ENCODE measurements around the gene KCNK13.

The KCNK13 gene

DNA sequence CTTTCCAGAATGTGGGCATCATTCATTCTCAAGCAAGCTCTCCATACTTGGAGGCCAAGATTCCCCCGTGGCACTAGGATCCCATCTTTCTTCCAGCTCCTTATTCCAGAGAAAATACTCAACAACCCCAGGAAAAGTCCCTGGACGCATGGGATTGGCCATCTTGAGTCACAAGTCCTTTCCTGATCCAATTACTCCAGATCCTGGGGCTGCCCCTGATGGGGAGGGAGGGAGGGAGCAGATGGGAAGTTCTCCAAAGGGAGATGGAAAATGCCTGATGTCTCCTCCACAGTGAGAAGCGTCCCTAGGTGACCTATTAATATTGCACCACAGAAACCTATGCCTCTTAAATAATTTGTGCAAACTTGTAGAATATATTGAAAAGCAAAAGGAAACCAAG lies 12.4 kb upstream of the KCNK13 start:
- Histone ChIP-seq H3K27ac (replicated peaks) (no peak overlapping the region), H3K27me3 (ENCODE audit: insufficient read depth, poor library complexity, severe bottlenecking) (no peaks in the 10 kb centered on the region), H3K4me3 (replicated peaks; ENCODE audit: insufficient read depth, low read length) (no peak overlapping the region)
- TF ChIP-seq, protein P1, sequence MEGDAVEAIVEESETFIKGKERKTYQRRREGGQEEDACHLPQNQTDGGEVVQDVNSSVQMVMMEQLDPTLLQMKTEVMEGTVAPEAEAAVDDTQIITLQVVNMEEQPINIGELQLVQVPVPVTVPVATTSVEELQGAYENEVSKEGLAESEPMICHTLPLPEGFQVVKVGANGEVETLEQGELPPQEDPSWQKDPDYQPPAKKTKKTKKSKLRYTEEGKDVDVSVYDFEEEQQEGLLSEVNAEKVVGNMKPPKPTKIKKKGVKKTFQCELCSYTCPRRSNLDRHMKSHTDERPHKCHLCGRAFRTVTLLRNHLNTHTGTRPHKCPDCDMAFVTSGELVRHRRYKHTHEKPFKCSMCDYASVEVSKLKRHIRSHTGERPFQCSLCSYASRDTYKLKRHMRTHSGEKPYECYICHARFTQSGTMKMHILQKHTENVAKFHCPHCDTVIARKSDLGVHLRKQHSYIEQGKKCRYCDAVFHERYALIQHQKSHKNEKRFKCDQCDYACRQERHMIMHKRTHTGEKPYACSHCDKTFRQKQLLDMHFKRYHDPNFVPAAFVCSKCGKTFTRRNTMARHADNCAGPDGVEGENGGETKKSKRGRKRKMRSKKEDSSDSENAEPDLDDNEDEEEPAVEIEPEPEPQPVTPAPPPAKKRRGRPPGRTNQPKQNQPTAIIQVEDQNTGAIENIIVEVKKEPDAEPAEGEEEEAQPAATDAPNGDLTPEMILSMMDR (IDR thresholded peaks at IDR 0.05; ENCODE audit: insufficient read depth, low read length), result no peak
- TF ChIP-seq SPI1 (IDR thresholded peaks at IDR 0.05; ENCODE audit: borderline replicate concordance, low read depth), result no peak
- TF ChIP-seq GABPA (IDR thresholded peaks at IDR 0.05; ENCODE audit: low read depth), result no peak
- TF ChIP-seq, protein P2, sequence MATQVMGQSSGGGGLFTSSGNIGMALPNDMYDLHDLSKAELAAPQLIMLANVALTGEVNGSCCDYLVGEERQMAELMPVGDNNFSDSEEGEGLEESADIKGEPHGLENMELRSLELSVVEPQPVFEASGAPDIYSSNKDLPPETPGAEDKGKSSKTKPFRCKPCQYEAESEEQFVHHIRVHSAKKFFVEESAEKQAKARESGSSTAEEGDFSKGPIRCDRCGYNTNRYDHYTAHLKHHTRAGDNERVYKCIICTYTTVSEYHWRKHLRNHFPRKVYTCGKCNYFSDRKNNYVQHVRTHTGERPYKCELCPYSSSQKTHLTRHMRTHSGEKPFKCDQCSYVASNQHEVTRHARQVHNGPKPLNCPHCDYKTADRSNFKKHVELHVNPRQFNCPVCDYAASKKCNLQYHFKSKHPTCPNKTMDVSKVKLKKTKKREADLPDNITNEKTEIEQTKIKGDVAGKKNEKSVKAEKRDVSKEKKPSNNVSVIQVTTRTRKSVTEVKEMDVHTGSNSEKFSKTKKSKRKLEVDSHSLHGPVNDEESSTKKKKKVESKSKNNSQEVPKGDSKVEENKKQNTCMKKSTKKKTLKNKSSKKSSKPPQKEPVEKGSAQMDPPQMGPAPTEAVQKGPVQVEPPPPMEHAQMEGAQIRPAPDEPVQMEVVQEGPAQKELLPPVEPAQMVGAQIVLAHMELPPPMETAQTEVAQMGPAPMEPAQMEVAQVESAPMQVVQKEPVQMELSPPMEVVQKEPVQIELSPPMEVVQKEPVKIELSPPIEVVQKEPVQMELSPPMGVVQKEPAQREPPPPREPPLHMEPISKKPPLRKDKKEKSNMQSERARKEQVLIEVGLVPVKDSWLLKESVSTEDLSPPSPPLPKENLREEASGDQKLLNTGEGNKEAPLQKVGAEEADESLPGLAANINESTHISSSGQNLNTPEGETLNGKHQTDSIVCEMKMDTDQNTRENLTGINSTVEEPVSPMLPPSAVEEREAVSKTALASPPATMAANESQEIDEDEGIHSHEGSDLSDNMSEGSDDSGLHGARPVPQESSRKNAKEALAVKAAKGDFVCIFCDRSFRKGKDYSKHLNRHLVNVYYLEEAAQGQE (IDR thresholded peaks at IDR 0.05; ENCODE audit: insufficient replicate concordance, low read depth), result no peak
- TF ChIP-seq POLR2AphosphoS5 (IDR thresholded peaks at IDR 0.05; ENCODE audit: low read depth), result no peak
- DNase-seq (ENCODE audit: low read depth in 1 of 2, low spot score in 1 of 2), result no peak

DNA sequence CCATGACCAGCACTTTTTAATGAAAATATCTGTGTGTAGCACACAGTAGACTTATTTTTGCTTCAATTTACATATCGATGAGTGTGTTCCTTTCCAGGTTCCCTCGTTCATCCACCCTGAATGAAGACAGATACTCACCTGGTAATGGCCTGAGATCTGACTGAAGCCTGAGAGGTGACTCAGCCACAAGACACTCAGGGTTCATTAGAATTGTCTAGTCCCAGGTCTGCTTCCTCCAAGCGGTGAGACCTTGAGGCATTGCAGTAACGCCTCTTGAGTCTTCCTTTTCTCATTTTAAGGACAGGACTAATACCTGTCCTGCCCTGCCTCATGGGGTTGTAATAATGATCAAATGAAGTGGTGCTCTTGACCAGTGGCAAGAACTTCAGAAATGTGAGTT lies 11.5 kb upstream of the KCNK13 start:
- Histone ChIP-seq H3K27ac (replicated peaks) (no peak overlapping the region), H3K27me3 (ENCODE audit: insufficient read depth, poor library complexity, severe bottlenecking) (no peaks in the 10 kb centered on the region), H3K4me3 (replicated peaks; ENCODE audit: insufficient read depth, low read length) (no peak overlapping the region)
- TF ChIP-seq SPI1 (IDR thresholded peaks at IDR 0.05; ENCODE audit: borderline replicate concordance, low read depth) (no peak), POLR2AphosphoS5 (IDR thresholded peaks at IDR 0.05; ENCODE audit: low read depth) (no peak), GABPA (IDR thresholded peaks at IDR 0.05; ENCODE audit: low read depth) (no peak)
- TF ChIP-seq, protein P1 (IDR thresholded peaks at IDR 0.05; ENCODE audit: insufficient read depth, low read length), result no peak
- TF ChIP-seq, protein P2 (IDR thresholded peaks at IDR 0.05; ENCODE audit: insufficient replicate concordance, low read depth), result no peak
- no peak for DNase-seq (ENCODE audit: low read depth in 1 of 2, low spot score in 1 of 2)

DNA sequence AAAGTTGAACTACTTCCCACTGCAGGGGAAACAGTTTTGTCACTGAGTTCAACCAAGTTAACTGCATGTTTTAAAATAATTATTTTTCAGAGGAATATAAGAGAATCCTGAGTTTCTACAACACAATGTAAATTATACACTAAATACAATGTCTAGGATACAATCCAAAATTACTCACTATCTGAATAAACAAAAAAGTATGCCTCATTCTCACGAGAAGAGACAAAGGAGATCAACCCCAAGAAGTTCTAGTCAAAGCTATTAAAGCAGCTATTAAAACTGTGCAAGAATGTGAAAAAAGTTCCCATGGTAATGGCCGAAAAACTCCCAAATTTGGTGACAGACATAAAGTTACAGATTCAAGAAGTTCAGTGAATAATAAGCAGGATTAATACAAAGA lies 8.8 kb upstream of the KCNK13 start:
- no peak overlapping the region for H3K4me3 ChIP-seq (replicated peaks; ENCODE audit: insufficient read depth, low read length)
- H3K27ac ChIP-seq (replicated peaks), result no peak overlapping the region
- TF ChIP-seq SPI1 (IDR thresholded peaks at IDR 0.05; ENCODE audit: borderline replicate concordance, low read depth) (no peak), GABPA (IDR thresholded peaks at IDR 0.05; ENCODE audit: low read depth) (no peak), POLR2AphosphoS5 (IDR thresholded peaks at IDR 0.05; ENCODE audit: low read depth) (no peak)
- TF ChIP-seq, protein P2 (IDR thresholded peaks at IDR 0.05; ENCODE audit: insufficient replicate concordance, low read depth), result no peak
- TF ChIP-seq, protein P1 (IDR thresholded peaks at IDR 0.05; ENCODE audit: insufficient read depth, low read length), result no peak

More for the DNA sequence above, 8.8 kb upstream of the KCNK13 start:
- peaks cover 7% of the 10 kb centered on the region for H3K27me3 ChIP-seq (ENCODE audit: insufficient read depth, poor library complexity, severe bottlenecking)
- DNase-seq (ENCODE audit: low read depth in 1 of 2, low spot score in 1 of 2), result no peak
